Mesendoderm (in vitro differentiated cells): Measurements from ENCODE around the gene ZNF385A.
A peak's percentile ranks its signal among the peaks of the same experiment; 100 is the strongest.

Source experiments
- DNase-seq: peaks from one replicate; pipeline ENCODE4 v3.0.0; 2013
- H2AK5ac ChIP-seq: 2 replicates; pipeline ENCODE4 v1.6.1; 2013; ENCODE audit warnings: low read length, inconsistent platforms
- H2BK120ac ChIP-seq: 2 replicates; pipeline ENCODE4 v1.6.1; 2013; ENCODE audit warnings: low read depth, mild to moderate bottlenecking, low read length, moderate library complexity, mixed read lengths
- H2BK15ac ChIP-seq: replicated peaks from 2 replicates; pipeline ENCODE4 v1.6.1; 2013; ENCODE audit warnings: low read depth, mild to moderate bottlenecking, moderate library complexity
- H2BK5ac ChIP-seq: 2 replicates; pipeline ENCODE4 v1.6.1; 2013; ENCODE audit warnings: low read length, inconsistent platforms
- H3K18ac ChIP-seq: 2 replicates; pipeline ENCODE4 v1.6.1; 2013; ENCODE audit warnings: mild to moderate bottlenecking, low read length, mixed read lengths
- H3K23ac ChIP-seq: one replicate; pipeline ENCODE4 v1.6.1; 2013; ENCODE audit warnings: low read length
- H3K27ac ChIP-seq: 2 replicates; pipeline ENCODE4 v1.5.1; 2013; ENCODE audit warnings: low read depth, mild to moderate bottlenecking, inconsistent platforms, low read length, moderate library complexity
- H3K27me3 ChIP-seq: 2 replicates; pipeline ENCODE4 v1.6.1; 2013; ENCODE audit warnings: low read length, control low read depth, mild to moderate bottlenecking, inconsistent platforms; ENCODE audit not compliant: insufficient read depth, poor library complexity
- H3K36me3 ChIP-seq: 2 replicates; pipeline ENCODE4 v1.6.1; 2013; ENCODE audit warnings: low read length, inconsistent platforms; ENCODE audit not compliant: control insufficient read depth, insufficient read depth
- H3K4ac ChIP-seq: one replicate; pipeline ENCODE4 v1.6.1; 2013; ENCODE audit warnings: low read depth, mild to moderate bottlenecking, low read length, moderate library complexity
- H3K4me1 ChIP-seq: 2 replicates; pipeline ENCODE4 v1.6.1; 2013; ENCODE audit warnings: low read depth, low read length, inconsistent platforms; ENCODE audit not compliant: control insufficient read depth
- H3K4me2 ChIP-seq: 2 replicates; pipeline ENCODE4 v1.6.1; 2013; ENCODE audit warnings: low read length
- H3K4me3 ChIP-seq: 2 replicates; pipeline ENCODE4 v1.5.1; 2013; ENCODE audit warnings: mild to moderate bottlenecking, low read length
- H3K56ac ChIP-seq: one replicate; pipeline ENCODE4 v1.6.1; 2013; ENCODE audit warnings: low read length
- H3K79me1 ChIP-seq: 2 replicates; pipeline ENCODE4 v1.6.1; 2013; ENCODE audit warnings: low read length, inconsistent platforms
- H3K79me2 ChIP-seq: 2 replicates; pipeline ENCODE4 v1.6.1; 2013; ENCODE audit warnings: mild to moderate bottlenecking, low read length; ENCODE audit not compliant: control insufficient read depth, insufficient read depth
- H3K9ac ChIP-seq: 2 replicates; pipeline ENCODE4 v1.6.1; 2013; ENCODE audit warnings: low read length, inconsistent platforms
- H4K5ac ChIP-seq: one replicate; pipeline ENCODE4 v1.6.1; 2013; ENCODE audit warnings: low read length
- H4K8ac ChIP-seq: one replicate; pipeline ENCODE4 v1.6.1; 2013; ENCODE audit warnings: low read depth, mild to moderate bottlenecking, control low read depth, low read length, moderate library complexity
- WGBS: extraction: QIAGEN DNeasy Blood & Tissue Kit; methylation state at CpG from one replicate; pipeline ENCODE4 v1.1.7; 2013; ENCODE audit warnings: low lambda C conversion rate, missing lambda C conversion rate; ENCODE audit not compliant: insufficient coverage; ENCODE audit errors: extremely low coverage; 5-methylcytosine and 5-hydroxymethylcytosine counted together

The ZNF385A gene

GRCh38 chr12:54423816-54424150 is 39.2 kb upstream of the ZNF385A start:
- Histone ChIP-seq H4K5ac (no peak overlapping the region), H3K79me2 (peaks cover 4% of the 10 kb centered on the region), H2BK5ac (no peak overlapping the region), H2BK15ac (no peak overlapping the region), H3K4me2 (no peak overlapping the region), H2AK5ac (no peak overlapping the region), H3K27me3 (no peaks in the 10 kb centered on the region), H3K56ac (no peak overlapping the region), H3K36me3 (no peaks in the 10 kb centered on the region), H3K4me3 (no peak overlapping the region), H3K4me1 (peaks cover 38% of the 10 kb centered on the region), H3K23ac (no peak overlapping the region), H3K27ac (no peak overlapping the region), H3K79me1 (no peaks in the 10 kb centered on the region), H3K9ac (no peak overlapping the region), H3K4ac (no peak overlapping the region), H4K8ac (no peak overlapping the region), H2BK120ac (no peak overlapping the region), H3K18ac (no peak overlapping the region)
- no peak for DNase-seq
- no CpG with 5 or more reads among the region's 5 CpGs for WGBS

GRCh38 chr12:54421879-54422250 is 37.3 kb upstream of the ZNF385A start:
- Histone ChIP-seq H3K79me1 (peaks cover under 1% of the 10 kb centered on the region), H4K8ac (no peak overlapping the region), H3K18ac (no peak overlapping the region), H3K4ac (peak overlapping the region; percentile 56), H3K56ac (peak overlapping the region; percentile 92), H3K23ac (no peak overlapping the region), H3K4me3 (no peak overlapping the region), H4K5ac (no peak overlapping the region), H3K27me3 (no peaks in the 10 kb centered on the region), H2BK120ac (no peak overlapping the region), H3K36me3 (no peaks in the 10 kb centered on the region), H2AK5ac (peak overlapping the region; percentile 0), H3K79me2 (peaks cover 22% of the 10 kb centered on the region), H3K4me1 (peaks cover 25% of the 10 kb centered on the region), H3K9ac (no peak overlapping the region), H3K4me2 (no peak overlapping the region), H2BK15ac (no peak overlapping the region), H2BK5ac (no peak overlapping the region), H3K27ac (no peak overlapping the region)
- no CpG with 5 or more reads among the region's 2 CpGs for WGBS
- no peak for DNase-seq

DNA sequence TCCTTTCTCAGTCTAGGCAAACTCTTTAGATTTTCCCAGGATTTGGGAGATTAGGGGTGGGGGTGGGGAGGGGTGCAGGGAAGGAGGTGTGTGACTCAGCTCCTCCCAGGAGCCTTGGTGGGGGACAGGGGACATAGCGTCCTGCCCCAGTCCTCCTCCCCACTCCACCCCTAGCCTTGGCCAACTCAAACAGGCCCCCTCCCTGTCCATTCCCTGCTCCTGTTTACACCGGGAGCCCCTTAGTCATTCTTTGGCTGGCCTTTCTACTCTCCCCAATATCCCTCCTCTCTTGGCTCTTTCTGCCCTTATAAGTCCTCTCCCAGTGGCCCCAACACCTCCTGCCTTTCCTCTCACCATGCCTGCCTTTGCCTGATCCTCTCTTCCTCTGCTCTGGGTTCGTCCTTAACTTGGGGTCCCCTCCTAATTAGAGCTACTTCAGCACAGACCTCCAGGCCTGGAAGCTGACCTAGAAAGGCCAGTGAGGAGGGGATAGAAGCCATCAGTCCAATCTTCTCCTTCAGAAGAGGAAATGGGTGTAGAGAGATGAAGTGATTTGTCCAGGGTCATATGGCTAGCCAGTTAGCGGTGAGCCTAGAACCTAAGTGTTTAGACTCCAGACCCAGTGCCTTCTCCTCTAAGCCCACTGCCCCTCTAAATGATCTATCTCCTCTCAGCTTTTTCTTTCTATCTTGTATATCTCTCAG is 36.8 kb upstream of the ZNF385A start:
- Histone ChIP-seq H3K79me1 (peaks cover 5% of the 10 kb centered on the region), H4K5ac (no peak overlapping the region), H3K4ac (peak overlapping the region; percentile 56), H3K18ac (peak overlapping the region; percentile 98), H4K8ac (no peak overlapping the region), H3K23ac (no peak overlapping the region), H2BK5ac (peak overlapping the region; percentile 97), H2AK5ac (peak overlapping the region; percentile 96), H2BK15ac (no peak overlapping the region), H3K27me3 (no peaks in the 10 kb centered on the region), H2BK120ac (peak overlapping the region; percentile 78), H3K36me3 (no peaks in the 10 kb centered on the region), H3K4me3 (no peak overlapping the region), H3K27ac (peak overlapping the region; percentile 88), H3K56ac (peak overlapping the region; percentile 92), H3K79me2 (peaks cover 28% of the 10 kb centered on the region), H3K4me1 (peaks cover 29% of the 10 kb centered on the region), H3K9ac (peak overlapping the region; percentile 98), H3K4me2 (no peak overlapping the region)
- WGBS = no CpG with 5 or more reads among the region's 4 CpGs
- DNase-seq = no peak

DNA sequence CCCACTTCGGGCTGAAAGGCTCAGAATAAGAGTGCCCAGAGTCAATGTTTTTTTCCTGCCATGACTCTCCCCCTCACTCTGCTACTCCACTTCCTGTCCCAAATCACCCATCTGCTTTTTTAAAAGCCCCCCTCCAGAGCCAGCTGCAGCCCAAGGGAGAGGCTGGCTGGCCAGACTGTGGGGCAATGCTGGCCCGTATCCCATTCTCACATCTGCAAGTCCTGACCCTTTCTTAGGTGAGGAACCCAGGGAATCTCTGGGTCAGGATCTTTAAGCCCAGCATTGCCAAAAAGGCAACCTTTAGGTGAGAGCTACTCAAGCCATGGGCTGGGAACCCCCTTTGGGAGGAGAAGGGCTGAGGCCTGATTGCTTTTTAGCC is 36.2 kb upstream of the ZNF385A start:
- WGBS = no CpG with 5 or more reads among the region's 2 CpGs
- peak overlapping the region; percentile 94 for H4K5ac ChIP-seq
- no peak overlapping the region for H2BK15ac ChIP-seq
- peak overlapping the region; percentile 95 for H2AK5ac ChIP-seq
- DNase-seq = no peak
- H2BK120ac ChIP-seq = peak overlapping the region; percentile 78
- no peak overlapping the region for H3K23ac ChIP-seq
- no peaks in the 10 kb centered on the region for H3K27me3 ChIP-seq
- peaks cover 5% of the 10 kb centered on the region for H3K79me1 ChIP-seq
- no peak overlapping the region for H4K8ac ChIP-seq
- H3K4me2 ChIP-seq = no peak overlapping the region
- peak overlapping the region; percentile 76 for H2BK5ac ChIP-seq
- H3K4me1 ChIP-seq = peaks cover 27% of the 10 kb centered on the region
- H3K27ac ChIP-seq = peak overlapping the region; percentile 88
- peak overlapping the region; percentile 92 for H3K56ac ChIP-seq
- H3K4ac ChIP-seq = peak overlapping the region; percentile 82
- peaks cover 34% of the 10 kb centered on the region for H3K79me2 ChIP-seq
- H3K9ac ChIP-seq = peak overlapping the region; percentile 98
- no peak overlapping the region for H3K4me3 ChIP-seq
- no peaks in the 10 kb centered on the region for H3K36me3 ChIP-seq
- H3K18ac ChIP-seq = peak overlapping the region; percentile 98

- Histone ChIP-seq H3K4me3 (peak within 1 kb of the TSS; percentile 73), H3K79me1 (peaks cover 5% of the 10 kb centered on the region), H4K5ac (no peak within 1 kb of the TSS), H3K79me2 (peaks cover 45% of the 10 kb centered on the region), H3K4ac (peak within 1 kb of the TSS; percentile 98), H2AK5ac (peak within 1 kb of the TSS; percentile 22), H3K9ac (peak within 1 kb of the TSS; percentile 98), H3K18ac (peak within 1 kb of the TSS; percentile 98), H2BK120ac (peak within 1 kb of the TSS; percentile 97), H4K8ac (peak within 1 kb of the TSS; percentile 78), H2BK15ac (peak within 1 kb of the TSS; percentile 80), H3K36me3 (no peaks in the 10 kb centered on the region), H3K27me3 (no peaks in the 10 kb centered on the region), H3K4me2 (peak within 1 kb of the TSS; percentile 77), H2BK5ac (peak within 1 kb of the TSS; percentile 55), H3K23ac (peak within 1 kb of the TSS; percentile 97), H3K56ac (peak within 1 kb of the TSS; percentile 92), H3K27ac (peak within 1 kb of the TSS; percentile 88), H3K4me1 (peaks cover 33% of the 10 kb centered on the region)
- DNase-seq = peak; percentile 73
- whole genome bisulfite sequencing = no CpG with 5 or more reads among the region's 46 CpGs
These were observed 34.8 kb upstream of the ZNF385A start, which contains the start of gene ITGA5 for GRCh38 chr12:54419088-54419887. ITGA5 (minus strand) TSS chr12:54419266; CDS start chr12:54419198, 68 bp downstream.
